Epithelial cell of prostate (primary cell): ENCODE results near the gene AMACR.
A peak's percentile ranks its signal among the peaks of the same experiment; 100 is the strongest.
"Not testable (repeated sequence)": the region's sequence is repeated elsewhere in the genome, so short reads cannot be mapped to it uniquely, and the experiment has no call there.

Experiments
- DNase-seq: peaks from one replicate; pipeline ENCODE4 v3.0.0-alpha.2; 2011; ENCODE audit warnings: low read depth, low spot score
- H3K27ac ChIP-seq: fragments of 450-650 bp; 2 replicates; pipeline ENCODE4 v1.5.1; 2017; ENCODE audit warnings: mild to moderate bottlenecking

Gene AMACR

DNA sequence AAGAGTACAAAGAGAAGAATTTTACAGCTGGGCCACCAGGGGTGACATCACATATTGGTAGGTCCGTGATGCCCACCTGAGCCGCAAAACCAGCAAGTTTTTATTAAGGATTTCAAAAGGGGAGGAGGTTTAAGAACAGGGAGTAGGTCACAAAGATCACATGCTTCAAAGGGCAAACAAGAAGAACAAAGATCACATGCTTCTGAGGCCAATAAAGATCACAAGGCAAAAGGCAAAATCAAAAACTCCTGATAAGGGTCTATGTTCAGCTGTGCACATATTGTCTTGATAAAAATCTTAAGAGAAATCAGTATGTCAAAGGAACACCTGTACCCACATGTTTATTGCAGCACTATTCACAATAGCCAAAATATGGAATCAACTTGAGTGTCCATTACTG is 2.3 kb upstream of the AMACR start:
- not testable (repeated sequence) for DNase-seq
- peak overlapping the region; percentile 83 for H3K27ac ChIP-seq

- H3K27ac ChIP-seq = peak overlapping the region; percentile 83
- no peak for DNase-seq
Observed at GRCh38 chr5:34009610-34010009, 1.8 kb upstream of the AMACR start.

- DNase-seq = no peak
- H3K27ac ChIP-seq = peak overlapping the region; percentile 83
Observed at GRCh38 chr5:34008802-34009201, 952 bp upstream of the AMACR start.

GRCh38 chr5:34007201-34007620 is 639 bp downstream of the AMACR start:
- peak overlapping the region; percentile 83 for H3K27ac ChIP-seq

DNA sequence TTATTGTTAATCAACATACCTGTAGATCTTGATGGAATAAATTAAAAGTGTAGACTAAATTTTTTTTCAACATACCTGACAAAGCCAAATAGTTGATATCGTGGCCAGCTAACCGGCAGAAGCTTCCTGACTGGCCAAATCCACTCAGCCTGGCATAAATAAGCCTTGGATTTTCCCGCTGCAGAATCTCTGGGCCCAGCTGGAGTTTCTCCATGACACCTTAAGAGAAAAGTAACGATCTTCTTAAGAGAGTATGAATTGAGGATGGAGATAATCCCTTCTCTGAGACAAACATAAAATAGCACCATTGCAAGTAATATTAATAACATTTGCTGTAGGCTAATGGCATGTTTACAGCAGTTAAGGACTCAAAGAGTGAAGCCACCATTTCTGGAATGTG is 2.2 kb downstream of the AMACR start:
- DNase-seq = no peak
- no peak overlapping the region for H3K27ac ChIP-seq

More at GRCh38 chr5:34007201-34007620, 639 bp downstream of the AMACR start:
- DNase-seq = no peak

DNA sequence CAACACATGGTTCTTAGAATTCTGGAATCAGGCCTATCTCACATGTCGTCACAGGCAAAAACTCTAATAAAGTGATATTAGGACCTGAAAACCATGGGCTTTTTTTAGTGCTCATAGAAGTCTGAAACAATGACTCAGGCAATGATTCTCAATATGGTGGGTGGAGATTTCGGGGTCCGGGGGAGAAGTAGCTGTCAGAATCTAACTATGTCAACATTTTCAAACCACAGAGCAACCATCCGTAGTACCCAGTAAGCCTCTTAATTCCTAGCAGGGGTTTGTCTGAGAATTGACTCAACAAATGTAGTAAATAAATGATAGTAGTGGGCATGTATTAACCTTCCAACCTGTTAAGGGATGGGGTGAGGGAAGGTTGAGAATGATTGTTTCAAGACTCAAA is 2.6 kb downstream of the AMACR start:
- no peak overlapping the region for H3K27ac ChIP-seq
- DNase-seq = no peak

DNA sequence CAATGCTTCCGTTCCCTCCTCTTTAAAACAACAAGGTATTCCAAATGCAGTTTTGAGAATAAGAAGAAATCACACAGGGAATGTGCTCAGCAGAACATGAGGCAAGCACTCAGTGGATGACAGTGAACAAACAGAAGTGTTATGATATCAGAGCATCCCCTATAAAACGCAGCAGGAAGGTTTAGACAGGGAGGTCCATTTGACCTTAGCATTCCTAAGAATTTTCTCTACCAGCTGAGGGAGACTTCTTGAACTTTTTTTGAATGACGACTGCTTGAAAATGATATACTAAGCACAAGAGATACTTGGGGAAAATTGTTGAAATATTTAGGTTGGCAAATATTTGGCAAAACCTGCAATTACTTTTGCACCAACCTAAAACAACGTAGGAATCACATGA is 3.9 kb downstream of the AMACR start:
- no peak for DNase-seq
- H3K27ac ChIP-seq = no peak overlapping the region

DNA sequence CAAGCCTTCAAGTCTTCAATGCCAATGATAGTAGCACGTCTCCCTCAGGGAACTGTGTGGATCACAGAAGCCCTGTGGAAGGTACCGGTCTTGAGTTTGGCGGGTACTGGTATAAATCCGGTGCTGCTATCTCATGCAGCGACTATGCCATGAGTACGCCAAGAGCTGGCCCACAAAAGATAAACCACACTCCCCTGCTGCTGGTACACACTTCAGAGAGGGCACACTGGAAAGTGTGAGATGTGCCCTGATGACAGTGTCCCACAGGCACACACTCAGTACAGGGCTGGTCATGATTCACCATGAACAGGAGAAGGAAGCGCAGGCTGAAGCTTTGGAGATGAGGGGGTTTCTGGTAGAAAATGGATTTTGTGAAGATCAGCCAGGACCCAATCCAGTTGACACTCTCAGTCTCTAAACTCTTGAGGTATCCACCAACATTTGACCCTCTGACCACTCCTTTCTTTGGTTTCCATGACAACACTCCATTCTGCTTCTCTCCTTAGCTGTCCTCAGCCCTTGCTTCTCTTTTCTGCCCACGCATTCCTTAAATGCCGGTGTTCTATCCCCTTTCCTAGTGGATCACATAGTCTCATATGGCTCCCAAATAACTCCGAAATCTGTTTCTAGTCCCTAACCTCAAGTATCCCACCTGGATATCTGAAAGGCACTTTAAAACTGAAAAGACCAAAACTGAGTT is 5.1 kb downstream of the AMACR start:
- H3K27ac ChIP-seq = no peak overlapping the region
- DNase-seq = no peak

- DNase-seq = no peak
- H3K27ac ChIP-seq = no peak overlapping the region
Observed at GRCh38 chr5:34001241-34001841, 6.5 kb downstream of the AMACR start.

GRCh38 chr5:33999978-34000377 is 7.9 kb downstream of the AMACR start:
- DNase-seq = no peak
- H3K27ac ChIP-seq = no peak overlapping the region

DNA sequence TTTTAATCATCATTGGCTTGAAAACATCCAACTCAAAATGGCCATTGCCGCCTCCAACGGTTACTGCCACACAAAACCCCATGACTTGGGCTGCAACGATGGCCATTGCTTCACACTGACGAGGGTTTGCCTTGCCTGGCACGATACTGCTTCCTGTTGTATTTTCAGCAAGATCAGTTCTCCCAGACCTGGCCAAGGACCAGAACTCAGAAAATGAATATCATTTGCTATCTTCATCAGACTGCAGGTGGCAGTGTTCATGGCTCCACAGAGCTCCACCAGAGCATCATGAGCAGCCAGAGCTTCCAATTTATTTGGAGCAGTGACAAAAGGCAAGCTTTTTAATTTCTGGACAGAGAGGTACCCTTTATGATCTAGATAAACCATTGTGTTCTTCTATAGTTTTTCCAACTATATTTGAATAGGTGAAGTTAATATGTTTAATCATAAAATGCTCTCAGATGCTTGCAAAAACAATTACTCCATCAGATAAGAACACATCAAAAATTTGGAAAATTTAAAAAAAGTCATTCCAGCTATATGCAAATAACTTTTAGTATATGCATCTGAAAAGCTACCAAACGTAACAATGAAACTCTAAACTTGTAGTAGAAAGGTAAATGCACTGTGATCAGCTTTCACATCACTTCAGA is 10.4 kb downstream of the AMACR start:
- DNase-seq = no peak
- no peak overlapping the region for H3K27ac ChIP-seq

DNA sequence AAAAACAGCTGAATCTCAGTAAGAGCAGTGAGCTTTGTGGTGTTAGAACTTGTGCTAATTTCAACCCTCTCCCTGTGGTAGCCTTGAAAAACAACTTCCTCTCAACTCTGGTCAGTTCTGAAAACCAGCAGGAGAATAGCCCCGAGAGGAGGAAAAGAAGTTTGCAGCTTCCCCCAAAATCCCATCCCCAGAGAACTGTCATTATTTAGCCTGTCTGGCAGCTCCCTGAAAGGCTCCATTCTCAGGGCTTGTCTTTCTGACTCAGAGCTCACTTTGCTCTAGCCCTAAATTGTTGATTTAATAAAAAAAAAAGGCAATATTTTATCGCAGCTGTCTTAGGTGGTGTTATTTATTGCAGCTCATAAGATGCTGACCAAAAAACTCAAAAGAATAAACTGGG is 12.0 kb downstream of the AMACR start:
- no peak for DNase-seq
- H3K27ac ChIP-seq = no peak overlapping the region

- no peak for DNase-seq
- H3K27ac ChIP-seq = no peak overlapping the region
Observed at GRCh38 chr5:33994845-33995244, 13.0 kb downstream of the AMACR start.

GRCh38 chr5:33992864-33993263 is 15.0 kb downstream of the AMACR start:
- H3K27ac ChIP-seq = no peak overlapping the region
- no peak for DNase-seq

DNA sequence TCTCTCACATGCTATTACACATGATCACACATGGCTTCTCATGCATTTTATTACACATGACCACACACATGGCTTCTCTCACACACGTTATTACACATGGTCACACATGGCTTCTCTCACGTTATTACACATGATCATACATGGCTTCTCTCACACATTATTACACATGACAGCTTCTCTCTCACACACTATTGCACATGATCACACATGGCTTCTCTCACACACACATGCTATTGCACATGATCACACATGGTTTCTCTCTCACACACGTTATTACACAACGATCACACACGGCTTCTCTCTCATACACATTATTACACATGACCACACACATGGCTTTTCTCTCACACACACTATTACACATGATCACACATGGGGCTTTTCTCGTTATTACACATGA is 22.4 kb downstream of the AMACR start:
- no peak overlapping the region for H3K27ac ChIP-seq
- no peak for DNase-seq

GRCh38 chr5:33984671-33985124 is 23.2 kb downstream of the AMACR start, which contains the start of gene SLC45A2:
TSS of gene SLC45A2 (minus strand) at chr5:33984693. CDS start at chr5:33984583, 110 bp downstream.
- no peak for DNase-seq

DNA sequence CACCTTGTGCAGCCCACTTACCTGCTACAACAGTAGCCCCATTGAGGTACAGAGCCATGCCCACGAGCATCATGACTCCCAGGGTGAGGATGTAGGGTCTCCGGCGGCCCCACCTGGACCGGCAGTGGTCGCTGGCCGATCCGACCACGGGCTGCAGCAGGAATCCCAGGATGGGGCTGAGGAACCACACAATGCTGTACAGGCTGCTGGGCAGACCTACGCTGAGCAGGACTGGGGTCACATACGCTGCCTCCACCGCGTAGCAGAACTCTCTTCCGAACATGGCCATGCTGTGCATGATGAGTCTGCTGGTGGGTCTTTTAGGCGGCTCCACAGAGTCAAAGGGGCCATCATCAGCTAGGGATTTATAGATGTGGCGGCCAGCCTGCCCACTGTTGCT is 23.7 kb downstream of the AMACR start:
- no peak overlapping the region for H3K27ac ChIP-seq
- no peak for DNase-seq

More at GRCh38 chr5:33984671-33985124, 23.2 kb downstream of the AMACR start, which contains the start of gene SLC45A2:
- no peak within 1 kb of the TSS for H3K27ac ChIP-seq

- DNase-seq = no peak
Observed at GRCh38 chr5:33981408-33982162, 26.3 kb downstream of the AMACR start.

GRCh38 chr5:33980030-33980429 is 27.8 kb downstream of the AMACR start:
- H3K27ac ChIP-seq = no peak overlapping the region
- no peak for DNase-seq

More at GRCh38 chr5:33981408-33982162, 26.3 kb downstream of the AMACR start:
- no peak overlapping the region for H3K27ac ChIP-seq

GRCh38 chr5:33978306-33978705 is 29.5 kb downstream of the AMACR start:
- no peak for DNase-seq
- H3K27ac ChIP-seq = no peak overlapping the region

GRCh38 chr5:33976307-33976706 is 31.5 kb downstream of the AMACR start:
- H3K27ac ChIP-seq = no peak overlapping the region
- DNase-seq = no peak
